Measurements from ENCODE around the gene STAT1. TPM values are rescaled to one million over a fixed set of nuclear protein-coding genes. Genes with fewer than 3 reads are reported as not detected.

STAT1 gene
- polyA plus RNA-seq, 1 donor, result 78.7 TPM

GRCh38 chr2:191049728-191050639, 36.0 kb upstream of the STAT1 start:
- 33% methylated on average over 1 of the region's 4 CpGs for WGBS (ENCODE audit: insufficient coverage, low lambda C conversion rate)
- no peaks in the 10 kb centered on the region for H3K4me1 ChIP-seq (ENCODE audit: control insufficient read depth, insufficient read depth, low read length)
- H3K27me3 ChIP-seq (ENCODE audit: control insufficient read depth, insufficient read depth, low read length), result no peaks in the 10 kb centered on the region
- no peak overlapping the region for H3K27ac ChIP-seq (ENCODE audit: low read length)
- DNase-seq, result peak in 1 of 2 donors; percentile 28
- H3K4me3 ChIP-seq (ENCODE audit: low read length), result no peak overlapping the region
- no peaks in the 10 kb centered on the region for H3K36me3 ChIP-seq (ENCODE audit: control insufficient read depth, insufficient read depth, low read length)
- H3K9me3 ChIP-seq (ENCODE audit: control insufficient read depth, low read depth, low read length), result no peaks in the 10 kb centered on the region

- no peak overlapping the region for H3K27ac ChIP-seq (ENCODE audit: low read length)
- H3K9me3 ChIP-seq (ENCODE audit: control insufficient read depth, low read depth, low read length), result no peaks in the 10 kb centered on the region
- H3K27me3 ChIP-seq (ENCODE audit: control insufficient read depth, insufficient read depth, low read length), result no peaks in the 10 kb centered on the region
- no peaks in the 10 kb centered on the region for H3K4me1 ChIP-seq (ENCODE audit: control insufficient read depth, insufficient read depth, low read length)
- no peak for DNase-seq
- no peaks in the 10 kb centered on the region for H3K36me3 ChIP-seq (ENCODE audit: control insufficient read depth, insufficient read depth, low read length)
- 80% methylated on average over 1 of the region's 3 CpGs for WGBS (ENCODE audit: insufficient coverage, low lambda C conversion rate)
- no peak overlapping the region for H3K4me3 ChIP-seq (ENCODE audit: low read length)
Observed at GRCh38 chr2:191048073-191048472, 34.1 kb upstream of the STAT1 start.

- H3K36me3 ChIP-seq (ENCODE audit: control insufficient read depth, insufficient read depth, low read length), result no peaks in the 10 kb centered on the region
- WGBS (ENCODE audit: insufficient coverage, low lambda C conversion rate), result no CpG with 5 or more reads among the region's 1 CpG
- DNase-seq, result no peak
- no peak overlapping the region for H3K4me3 ChIP-seq (ENCODE audit: low read length)
- H3K9me3 ChIP-seq (ENCODE audit: control insufficient read depth, low read depth, low read length), result no peaks in the 10 kb centered on the region
- H3K27ac ChIP-seq (ENCODE audit: low read length), result no peak overlapping the region
- no peaks in the 10 kb centered on the region for H3K27me3 ChIP-seq (ENCODE audit: control insufficient read depth, insufficient read depth, low read length)
- H3K4me1 ChIP-seq (ENCODE audit: control insufficient read depth, insufficient read depth, low read length), result peaks cover 7% of the 10 kb centered on the region
Observed at GRCh38 chr2:191045141-191045540, 31.2 kb upstream of the STAT1 start.

GRCh38 chr2:191043438-191043837, 29.5 kb upstream of the STAT1 start:
- H3K27me3 ChIP-seq (ENCODE audit: control insufficient read depth, insufficient read depth, low read length), result no peaks in the 10 kb centered on the region
- H3K36me3 ChIP-seq (ENCODE audit: control insufficient read depth, insufficient read depth, low read length), result no peaks in the 10 kb centered on the region
- no peaks in the 10 kb centered on the region for H3K9me3 ChIP-seq (ENCODE audit: control insufficient read depth, low read depth, low read length)
- 67% methylated on average over 1 of the region's 3 CpGs for WGBS (ENCODE audit: insufficient coverage, low lambda C conversion rate)
- no peak overlapping the region for H3K4me3 ChIP-seq (ENCODE audit: low read length)
- DNase-seq, result no peak
- H3K27ac ChIP-seq (ENCODE audit: low read length), result no peak overlapping the region
- peaks cover 7% of the 10 kb centered on the region for H3K4me1 ChIP-seq (ENCODE audit: control insufficient read depth, insufficient read depth, low read length)

- no peak overlapping the region for H3K4me3 ChIP-seq (ENCODE audit: low read length)
- peak; percentile 57 to 77 for DNase-seq
- no peaks in the 10 kb centered on the region for H3K9me3 ChIP-seq (ENCODE audit: control insufficient read depth, low read depth, low read length)
- no peaks in the 10 kb centered on the region for H3K36me3 ChIP-seq (ENCODE audit: control insufficient read depth, insufficient read depth, low read length)
- H3K4me1 ChIP-seq (ENCODE audit: control insufficient read depth, insufficient read depth, low read length), result peaks cover 7% of the 10 kb centered on the region
- no peaks in the 10 kb centered on the region for H3K27me3 ChIP-seq (ENCODE audit: control insufficient read depth, insufficient read depth, low read length)
- H3K27ac ChIP-seq (ENCODE audit: low read length), result peak overlapping the region; percentile 11
- 60% methylated on average over 1 of the region's 3 CpGs for WGBS (ENCODE audit: insufficient coverage, low lambda C conversion rate)
Observed at GRCh38 chr2:191041418-191042161, 27.6 kb upstream of the STAT1 start.

- no peak overlapping the region for H3K4me3 ChIP-seq (ENCODE audit: low read length)
- peaks cover 7% of the 10 kb centered on the region for H3K4me1 ChIP-seq (ENCODE audit: control insufficient read depth, insufficient read depth, low read length)
- H3K9me3 ChIP-seq (ENCODE audit: control insufficient read depth, low read depth, low read length), result no peaks in the 10 kb centered on the region
- H3K36me3 ChIP-seq (ENCODE audit: control insufficient read depth, insufficient read depth, low read length), result no peaks in the 10 kb centered on the region
- no peak for DNase-seq
- WGBS (ENCODE audit: insufficient coverage, low lambda C conversion rate), result 57% methylated on average over 1 of the region's 1 CpG
- no peak overlapping the region for H3K27ac ChIP-seq (ENCODE audit: low read length)
- H3K27me3 ChIP-seq (ENCODE audit: control insufficient read depth, insufficient read depth, low read length), result no peaks in the 10 kb centered on the region
Observed at GRCh38 chr2:191039616-191040015, 25.6 kb upstream of the STAT1 start.

- Histone ChIP-seq H3K4me3 (ENCODE audit: low read length) (no peak overlapping the region), H3K4me1 (ENCODE audit: control insufficient read depth, insufficient read depth, low read length) (peaks cover 7% of the 10 kb centered on the region), H3K36me3 (ENCODE audit: control insufficient read depth, insufficient read depth, low read length) (no peaks in the 10 kb centered on the region), H3K27me3 (ENCODE audit: control insufficient read depth, insufficient read depth, low read length) (no peaks in the 10 kb centered on the region), H3K9me3 (ENCODE audit: control insufficient read depth, low read depth, low read length) (no peaks in the 10 kb centered on the region), H3K27ac (ENCODE audit: low read length) (no peak overlapping the region)
- DNase-seq, result no peak
- WGBS (ENCODE audit: insufficient coverage, low lambda C conversion rate), result no CpG with 5 or more reads among the region's 2 CpGs
Observed at GRCh38 chr2:191038741-191039140, 24.8 kb upstream of the STAT1 start.

GRCh38 chr2:191038241-191038725, 24.3 kb upstream of the STAT1 start:
- no peak overlapping the region for H3K4me3 ChIP-seq (ENCODE audit: low read length)
- H3K9me3 ChIP-seq (ENCODE audit: control insufficient read depth, low read depth, low read length), result no peaks in the 10 kb centered on the region
- no peaks in the 10 kb centered on the region for H3K27me3 ChIP-seq (ENCODE audit: control insufficient read depth, insufficient read depth, low read length)
- WGBS (ENCODE audit: insufficient coverage, low lambda C conversion rate), result no CpG with 5 or more reads among the region's 2 CpGs
- no peaks in the 10 kb centered on the region for H3K36me3 ChIP-seq (ENCODE audit: control insufficient read depth, insufficient read depth, low read length)
- H3K4me1 ChIP-seq (ENCODE audit: control insufficient read depth, insufficient read depth, low read length), result peaks cover 7% of the 10 kb centered on the region
- H3K27ac ChIP-seq (ENCODE audit: low read length), result no peak overlapping the region
- DNase-seq, result no peak

GRCh38 chr2:191037351-191037750, 23.4 kb upstream of the STAT1 start:
- no peaks in the 10 kb centered on the region for H3K27me3 ChIP-seq (ENCODE audit: control insufficient read depth, insufficient read depth, low read length)
- H3K27ac ChIP-seq (ENCODE audit: low read length), result no peak overlapping the region
- no peak overlapping the region for H3K4me3 ChIP-seq (ENCODE audit: low read length)
- peaks cover 11% of the 10 kb centered on the region for H3K4me1 ChIP-seq (ENCODE audit: control insufficient read depth, insufficient read depth, low read length)
- no peaks in the 10 kb centered on the region for H3K36me3 ChIP-seq (ENCODE audit: control insufficient read depth, insufficient read depth, low read length)
- 100% methylated on average over 2 of the region's 4 CpGs for WGBS (ENCODE audit: insufficient coverage, low lambda C conversion rate)
- no peaks in the 10 kb centered on the region for H3K9me3 ChIP-seq (ENCODE audit: control insufficient read depth, low read depth, low read length)
- no peak for DNase-seq

GRCh38 chr2:191036363-191036762, 22.4 kb upstream of the STAT1 start:
- no peaks in the 10 kb centered on the region for H3K9me3 ChIP-seq (ENCODE audit: control insufficient read depth, low read depth, low read length)
- H3K36me3 ChIP-seq (ENCODE audit: control insufficient read depth, insufficient read depth, low read length), result no peaks in the 10 kb centered on the region
- H3K4me1 ChIP-seq (ENCODE audit: control insufficient read depth, insufficient read depth, low read length), result peaks cover 13% of the 10 kb centered on the region
- H3K27ac ChIP-seq (ENCODE audit: low read length), result no peak overlapping the region
- no peaks in the 10 kb centered on the region for H3K27me3 ChIP-seq (ENCODE audit: control insufficient read depth, insufficient read depth, low read length)
- no CpG with 5 or more reads among the region's 2 CpGs for WGBS (ENCODE audit: insufficient coverage, low lambda C conversion rate)
- no peak overlapping the region for H3K4me3 ChIP-seq (ENCODE audit: low read length)
- DNase-seq, result no peak

Data from large intestine (tissue), 3 donors.